Measurements from ENCODE around the gene USP38.

USP38 gene

GRCh38 chr4:143248827-143249226 lies 64.1 kb downstream of the USP38 start:
- DNase-seq (ENCODE audit: insufficient read length, low spot score): no peak
- no peak for FAIRE-seq
- TF ChIP-seq CTCF (IDR thresholded peaks at IDR 0.05; ENCODE audit: insufficient read depth, missing control alignments): no peak

GRCh38 chr4:143250617-143251016 lies 65.9 kb downstream of the USP38 start:
- FAIRE-seq: no peak
- TF ChIP-seq CTCF (IDR thresholded peaks at IDR 0.05; ENCODE audit: insufficient read depth, missing control alignments): no peak
- no peak for DNase-seq (ENCODE audit: insufficient read length, low spot score)

GRCh38 chr4:143251348-143251747 lies 66.6 kb downstream of the USP38 start:
- TF ChIP-seq CTCF (IDR thresholded peaks at IDR 0.05; ENCODE audit: insufficient read depth, missing control alignments): no peak
- DNase-seq (ENCODE audit: insufficient read length, low spot score): no peak
- no peak for FAIRE-seq

- no peak for DNase-seq (ENCODE audit: insufficient read length, low spot score)
- no peak for FAIRE-seq
- no peak for TF ChIP-seq CTCF (IDR thresholded peaks at IDR 0.05; ENCODE audit: insufficient read depth, missing control alignments)
Measured at GRCh38 chr4:143251779-143252178, 67.1 kb downstream of the USP38 start.

- no peak for TF ChIP-seq CTCF (IDR thresholded peaks at IDR 0.05; ENCODE audit: insufficient read depth, missing control alignments)
- DNase-seq (ENCODE audit: insufficient read length, low spot score) (no peak), FAIRE-seq (no peak)
Measured at GRCh38 chr4:143252478-143252877, 67.8 kb downstream of the USP38 start.

- FAIRE-seq: no peak
- DNase-seq (ENCODE audit: insufficient read length, low spot score): no peak
- TF ChIP-seq CTCF (IDR thresholded peaks at IDR 0.05; ENCODE audit: insufficient read depth, missing control alignments): no peak
Measured at GRCh38 chr4:143253166-143253565, 68.4 kb downstream of the USP38 start.

GRCh38 chr4:143254491-143255226 lies 69.9 kb downstream of the USP38 start:
- DNase-seq (ENCODE audit: insufficient read length, low spot score) (no peak), FAIRE-seq (no peak)
- no peak for TF ChIP-seq CTCF (IDR thresholded peaks at IDR 0.05; ENCODE audit: insufficient read depth, missing control alignments)
